Sciatic nerve (tissue), 2 donors: ENCODE measurements around the gene TOR1A. TPM values are rescaled to one million over a fixed set of nuclear protein-coding genes. Genes with fewer than 3 reads are reported as not detected.
A peak's percentile ranks its signal among the peaks of the same experiment; 100 is the strongest.
"Not testable (repeated sequence)": the region's sequence is repeated elsewhere in the genome, so short reads cannot be mapped to it uniquely, and the experiment has no call there.

Experiments used
- ATAC-seq: fragments of 200-7000 bp; cut with Tn5 transposase; one replicate; pipeline ENCODE4 v1.9.1; 2020; ENCODE audit warnings: mild to moderate bottlenecking, moderate library complexity
- DNase-seq: peaks from one replicate; pipeline ENCODE4 v3.0.0-alpha.2; 2020; ENCODE audit warnings: low spot score
- intact Hi-C: fragments of 100-400 bp; cut with DNase I; formaldehyde crosslinking; loops from one replicate; pipeline ENCODE4 v1.14.2; 2022
- total RNA-seq: library from RNA; stranded (reverse); fragmentation: NEBNext Ultra II Directional; extraction: Animal tissue kit (Norgen Biotek cat#: 25700); gene quantifications from one replicate; pipeline ENCODE4 v1.2.1, GENCODE V29; 2021
- donor health status: DM: no; HTN: no; CAD: no.
- donor health status: DM: no; HTN: no; CAD: no.

Gene TOR1A
- total RNA-seq, 1 donor from 2014 or later: 24.6 TPM

GRCh38 chr9:129798973-129799372 is 25.0 kb downstream of the TOR1A start:
- intact Hi-C loops: no loop called here
- DNase-seq: no peak

GRCh38 chr9:129796029-129796428 is 27.9 kb downstream of the TOR1A start:
- DNase-seq, ATAC-seq, intact Hi-C loops: not testable (repeated sequence)

More at GRCh38 chr9:129798973-129799372, 25.0 kb downstream of the TOR1A start:
- ATAC-seq: no peak

- intact Hi-C loops: no loop called here
- ATAC-seq (no peak), DNase-seq (no peak)
These were observed 29.4 kb downstream of the TOR1A start for GRCh38 chr9:129794549-129794948.

GRCh38 chr9:129786481-129786880 is 37.5 kb downstream of the TOR1A start:
- intact Hi-C loops: no loop called here

GRCh38 chr9:129785866-129786265 is 38.1 kb downstream of the TOR1A start:
- no peak for ATAC-seq
- intact Hi-C loops: no loop called here
- DNase-seq: no peak

More at GRCh38 chr9:129786481-129786880, 37.5 kb downstream of the TOR1A start:
- DNase-seq: no peak
- no peak for ATAC-seq

- intact Hi-C loops: loop anchor here (5.0 kb wide), 2 partner anchors 43 to 143 kb away; partner anchors contain the start of gene ASB6
- not testable (repeated sequence) for DNase-seq, ATAC-seq
These were observed 39.0 kb downstream of the TOR1A start for GRCh38 chr9:129784970-129785369.

- peak; percentile 93 for ATAC-seq
- intact Hi-C loops: loop anchor here (5.0 kb wide), 2 partner anchors 41 to 141 kb away; partner anchors contain the start of gene ASB6
- peak; percentile 86 for DNase-seq
These were observed 40.2 kb downstream of the TOR1A start for GRCh38 chr9:129783516-129784361.

- ATAC-seq (no peak), DNase-seq (no peak)
- intact Hi-C loops: loop anchor here (5.0 kb wide), 2 partner anchors 40 to 140 kb away; partner anchors contain the start of gene ASB6
These were observed 42.0 kb downstream of the TOR1A start for GRCh38 chr9:129781981-129782380.

GRCh38 chr9:129781131-129781530 is 42.8 kb downstream of the TOR1A start:
- ATAC-seq (no peak), DNase-seq (no peak)
- intact Hi-C loops: loop anchor here (5.0 kb wide), 2 partner anchors 39 to 139 kb away; partner anchors contain the start of gene ASB6

GRCh38 chr9:129779560-129780190 is 44.3 kb downstream of the TOR1A start:
- DNase-seq: no peak
- intact Hi-C loops: loop anchor here (5.0 kb wide), 2 partner anchors 37 to 137 kb away; partner anchors contain the start of gene ASB6
- no peak for ATAC-seq

GRCh38 chr9:129778469-129778868 is 45.5 kb downstream of the TOR1A start:
- ATAC-seq: no peak
- intact Hi-C loops: no loop called here
- DNase-seq: no peak

- intact Hi-C loops: no loop called here
- no peak for ATAC-seq
- DNase-seq: no peak
These were observed 46.2 kb downstream of the TOR1A start for GRCh38 chr9:129777769-129778130.

- ATAC-seq: peak; percentile 96
- intact Hi-C loops: no loop called here
- peak; percentile 98 for DNase-seq
These were observed 46.8 kb downstream of the TOR1A start for GRCh38 chr9:129776938-129777768.

- ATAC-seq (peak; percentile 27), DNase-seq (no peak)
- intact Hi-C loops: no loop called here
These were observed 47.4 kb downstream of the TOR1A start for GRCh38 chr9:129776566-129776937.

GRCh38 chr9:129776096-129776495 is 47.8 kb downstream of the TOR1A start:
- DNase-seq, ATAC-seq, intact Hi-C loops: not testable (repeated sequence)

GRCh38 chr9:129775448-129775798 is 48.5 kb downstream of the TOR1A start:
- intact Hi-C loops: no loop called here
- DNase-seq (no peak), ATAC-seq (no peak)

GRCh38 chr9:129774791-129775447 is 49.0 kb downstream of the TOR1A start:
- no peak for ATAC-seq
- intact Hi-C loops: no loop called here

GRCh38 chr9:129773262-129774048 is 50.5 kb downstream of the TOR1A start:
- intact Hi-C loops: no loop called here
- ATAC-seq: peak; percentile 42
- DNase-seq: peak; percentile 72

More at GRCh38 chr9:129774791-129775447, 49.0 kb downstream of the TOR1A start:
- DNase-seq: no peak
